Panc1 (cell line): ENCODE results near the gene SP100.

Experiments used
- CTCF ChIP-seq: fragments of 450-650 bp; IDR thresholded peaks from 2 replicates; pipeline ENCODE4 v1.5.1; 2017; ENCODE audit warnings: mild to moderate bottlenecking
- POLR2AphosphoS5 ChIP-seq: IDR thresholded peaks from 2 replicates; pipeline ENCODE4 v1.6.1; 2012; ENCODE audit warnings: mild to moderate bottlenecking, low read depth, low read length, moderate library complexity
- REST ChIP-seq, 2 experiments: IDR thresholded peaks; 2 replicates each; pipeline ENCODE4 v1.6.1; 2011 to 2012; ENCODE audit warnings: low read depth in 2 of 2, control low read depth in 1 of 2, low read length in 1 of 2, mild to moderate bottlenecking in 1 of 2, moderate library complexity in 1 of 2; ENCODE audit not compliant: insufficient read depth in 1 of 2

- TF ChIP-seq POLR2AphosphoS5 (no peak), REST (IDR thresholded peaks at IDR 0.05; ENCODE audit: insufficient read depth in 1 of 2, low read depth in 2 of 2, low read length in 1 of 2) (no peak), CTCF (no peak)
Observed at GRCh38 chr2:230410861-230411569, 5.0 kb upstream of the SP100 start.
